Measurements from ENCODE around the gene MTPN.

The MTPN gene

DNA sequence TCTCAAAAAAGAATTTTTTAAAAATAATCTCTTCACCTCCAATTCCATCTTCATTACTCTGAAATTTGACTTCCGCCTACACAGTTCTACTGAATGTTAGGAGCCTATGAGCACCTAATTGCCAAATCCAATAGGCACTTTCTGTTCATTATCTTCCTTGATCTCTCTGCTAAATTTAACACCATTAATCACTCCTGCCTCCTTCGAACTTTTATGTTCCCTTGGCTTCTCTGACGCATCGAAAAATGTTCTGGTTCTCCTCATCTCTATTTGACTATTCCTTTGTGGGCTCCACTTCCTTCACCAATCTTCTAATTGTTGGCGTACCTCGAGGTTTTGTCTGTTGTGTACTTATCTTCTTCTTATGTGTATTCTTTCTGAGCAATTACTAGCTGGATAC is 87.3 kb downstream of the MTPN start:
- no peak for DNase-seq (ENCODE audit: low read depth in 2 of 3, low spot score in 1 of 3)

DNA sequence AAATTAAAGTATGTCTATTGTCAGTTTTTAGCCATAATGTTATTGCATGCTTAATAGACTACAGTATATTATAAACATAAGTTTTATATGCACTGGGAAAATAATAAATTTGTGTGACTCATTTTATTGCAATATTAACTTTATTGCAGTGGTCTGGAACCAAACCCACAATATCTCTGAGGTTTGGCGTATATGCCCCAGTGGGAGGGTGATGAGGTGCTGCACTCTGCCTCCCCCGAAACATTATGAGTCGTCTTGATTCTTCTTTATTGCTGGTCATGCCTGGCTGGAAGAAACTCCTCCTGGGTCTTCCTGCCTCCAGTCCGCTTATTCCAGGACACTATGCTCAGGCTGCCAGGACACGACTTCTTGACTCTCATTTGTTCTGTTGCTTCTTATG is 88.4 kb downstream of the MTPN start:
- no peak for DNase-seq (ENCODE audit: low read depth in 2 of 3, low spot score in 1 of 3)

DNA sequence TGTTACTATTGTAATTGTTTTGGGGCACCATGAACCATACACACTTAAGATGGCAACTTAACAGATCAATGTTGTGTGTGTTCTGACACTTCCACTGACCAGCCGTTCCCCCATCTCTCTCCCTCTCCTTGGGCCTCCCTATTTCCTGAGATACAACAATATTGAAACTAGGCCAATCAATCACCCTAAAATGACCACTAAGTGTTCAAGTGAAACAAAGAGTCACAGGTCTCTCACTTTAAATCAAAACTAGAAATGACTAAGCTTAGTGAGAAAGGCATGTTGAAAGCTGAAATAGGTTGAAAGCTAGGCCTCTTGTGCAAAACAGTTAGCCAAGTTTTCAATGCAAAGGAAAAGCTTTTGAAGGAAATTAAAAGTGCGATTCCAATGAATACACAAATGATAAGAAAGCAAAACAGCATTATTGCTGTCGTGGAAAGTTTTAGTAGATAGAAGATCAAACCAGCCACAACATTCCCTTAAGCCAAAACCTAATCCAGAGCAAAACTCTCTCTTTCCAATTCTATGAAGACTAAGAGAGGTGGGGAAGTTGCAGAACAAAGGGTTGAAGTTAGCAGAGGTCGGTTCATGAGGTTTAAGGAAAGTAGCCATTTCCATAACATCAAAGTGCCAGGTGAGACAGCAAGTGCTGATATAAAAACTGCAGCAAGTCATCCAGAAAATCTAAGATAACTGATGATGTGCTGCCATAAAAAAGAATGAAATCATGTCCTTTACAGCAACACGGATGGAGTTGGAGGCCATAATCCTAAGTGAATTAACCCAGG is 90.6 kb downstream of the MTPN start:
- DNase-seq (ENCODE audit: low read depth in 2 of 3, low spot score in 1 of 3): no peak

DNA sequence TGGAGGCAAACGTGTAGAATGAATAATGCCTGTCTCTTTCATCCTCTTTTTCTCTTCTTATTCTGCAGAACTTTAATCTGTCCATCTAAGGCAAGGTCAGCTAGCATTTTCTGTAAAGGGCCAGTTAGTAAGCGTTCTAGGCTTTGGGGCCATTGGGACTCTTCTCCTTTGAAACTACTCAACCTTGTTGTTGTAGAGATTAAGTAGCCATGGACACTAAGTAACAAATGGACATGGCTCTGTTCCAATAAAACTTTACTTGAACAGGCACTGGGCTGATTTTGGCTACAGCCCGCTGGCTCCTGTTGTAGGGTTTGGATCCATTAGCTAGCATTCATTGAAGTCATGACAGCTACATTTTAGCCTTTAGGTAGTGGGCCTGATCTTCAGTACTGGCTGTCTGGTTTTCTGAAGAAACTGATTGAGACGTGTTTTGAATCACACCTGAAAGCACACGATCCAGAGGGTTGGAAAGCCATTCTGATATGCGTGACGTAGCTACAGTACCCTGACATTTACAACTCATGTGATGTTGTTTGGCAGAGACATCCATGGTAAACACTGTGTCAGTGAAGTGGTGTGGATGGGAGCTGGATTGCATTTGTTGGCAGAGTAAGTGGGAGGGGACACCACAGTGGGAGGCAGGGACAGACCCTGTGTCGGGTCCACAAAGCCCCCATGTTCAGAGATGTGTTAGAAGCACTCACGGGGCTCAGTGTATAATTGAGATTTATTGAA is 92.5 kb downstream of the MTPN start:
- no peak for DNase-seq (ENCODE audit: low read depth in 2 of 3, low spot score in 1 of 3)

DNA sequence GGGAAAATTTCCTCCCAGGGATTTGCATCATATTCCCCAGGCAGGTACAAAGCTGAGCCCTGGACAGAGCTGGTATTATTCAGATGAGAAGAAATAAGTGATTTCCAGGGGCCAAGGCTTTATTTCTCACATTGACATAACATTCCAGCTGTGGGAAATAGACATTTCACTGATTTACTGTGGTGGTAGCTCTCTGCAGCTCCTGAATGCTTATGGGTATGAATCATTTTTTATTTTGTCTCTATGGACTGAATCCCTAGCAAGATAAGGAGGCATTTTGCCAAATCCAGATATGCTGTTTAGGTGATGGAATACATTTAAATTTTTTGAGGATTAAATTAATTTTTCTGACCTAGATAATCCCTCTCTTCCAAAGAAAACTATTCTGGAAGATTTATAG is 97.9 kb downstream of the MTPN start:
- no peak for DNase-seq (ENCODE audit: low read depth in 2 of 3, low spot score in 1 of 3)

DNA sequence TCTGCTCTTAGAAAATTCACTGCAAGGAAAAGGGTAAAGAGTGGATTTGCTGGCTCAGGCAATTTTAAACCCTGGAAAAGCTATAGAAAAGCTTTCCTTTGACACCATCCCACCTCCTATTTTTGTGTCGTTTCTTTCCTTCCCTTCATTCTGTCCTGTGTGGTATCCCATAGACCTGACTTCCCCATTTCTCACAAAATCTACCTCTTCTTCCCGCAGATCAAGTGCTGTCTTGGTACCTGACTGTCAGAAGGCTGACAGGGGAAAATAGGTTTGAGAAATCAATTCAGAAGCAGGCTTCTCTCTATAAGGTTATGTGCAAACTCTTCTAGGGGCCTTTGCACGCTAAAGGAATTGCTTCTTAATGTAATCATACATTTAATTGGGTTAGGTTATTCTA is 98.9 kb downstream of the MTPN start:
- no peak for DNase-seq (ENCODE audit: low read depth in 2 of 3, low spot score in 1 of 3)

DNA sequence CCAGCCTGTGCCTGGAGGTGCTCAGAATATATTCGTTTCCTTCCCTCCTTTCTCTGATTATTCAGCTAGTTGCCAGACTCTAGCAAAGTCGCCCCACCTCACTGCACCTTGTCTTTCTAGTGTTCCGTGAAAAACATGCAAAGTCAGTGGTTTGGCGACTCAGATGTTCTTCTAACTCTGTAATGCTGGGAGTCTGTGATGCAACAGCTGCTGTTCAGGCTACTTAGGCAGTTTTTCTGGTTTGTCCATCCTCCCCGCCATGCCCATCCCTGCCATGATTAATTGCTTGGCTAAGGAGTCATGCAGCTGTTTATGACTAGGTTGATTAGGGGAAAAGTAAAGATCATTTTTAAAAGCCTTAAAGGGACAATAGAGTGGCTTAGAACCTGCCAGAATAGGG is 99.4 kb downstream of the MTPN start:
- no peak for DNase-seq (ENCODE audit: low read depth in 2 of 3, low spot score in 1 of 3)
